ENCODE results near the gene GRIN2A.

- TF ChIP-seq CTCF (IDR thresholded peaks at IDR 0.05) (no peak), ZFX (IDR thresholded peaks at IDR 0.05; ENCODE audit: borderline replicate concordance) (no peak)
Observed at GRCh38 chr16:9966569-9967157, 215.6 kb downstream of the GRIN2A start.
